ENCODE data around the gene HELZ. TPM values are rescaled to one million over a fixed set of nuclear protein-coding genes. Genes with fewer than 3 reads are reported as not detected.
"Not testable (repeated sequence)": the region's sequence is repeated elsewhere in the genome, so short reads cannot be mapped to it uniquely, and the experiment has no call there.

HELZ gene
- total RNA-seq, 2 donors from 2014 or later, result 51.4 to 74.7 TPM

GRCh38 chr17:67290711-67291291 lies 45.8 kb upstream of the HELZ start:
- Histone ChIP-seq H3K9me3 (ENCODE audit: control insufficient read depth, low read length) (no peaks in the 10 kb centered on the region), H3K4me1 (ENCODE audit: control insufficient read depth, insufficient read depth, low read length) (no peaks in the 10 kb centered on the region), H3K27ac (ENCODE audit: low read depth, low read length) (no peak overlapping the region), H3K27me3 (ENCODE audit: control insufficient read depth, insufficient read depth, low read length, poor library complexity, severe bottlenecking) (no peaks in the 10 kb centered on the region), H3K4me3 (ENCODE audit: low read length) (no peak overlapping the region), H3K36me3 (ENCODE audit: control insufficient read depth, insufficient read depth, low read length) (no peaks in the 10 kb centered on the region), H3K9ac (ENCODE audit: extremely low read depth, low read length, poor library complexity, severe bottlenecking) (no peak overlapping the region)
- no peaks in the 10 kb centered on the region for H3K36me3 Mint-ChIP-seq (ENCODE audit: low read depth)
- H3K4me3 Mint-ChIP-seq, result no peak overlapping the region
- TF ChIP-seq CTCF (conservative IDR thresholded peaks at IDR 0.05), result no peak
- DNase-seq, result peak; percentile 95
- H3K27me3 Mint-ChIP-seq (ENCODE audit: insufficient read depth), result no peaks in the 10 kb centered on the region
- peak overlapping the region; percentile 67 for H3K27ac Mint-ChIP-seq
- 78 to 92% methylated on average over 8 to 11 of the region's 11 CpGs for WGBS, 2 experiments (ENCODE audit: insufficient coverage in 1 of 2, insufficient read length in 1 of 2)
- H3K9me3 Mint-ChIP-seq, result peaks cover 11% of the 10 kb centered on the region
- peaks cover 19% of the 10 kb centered on the region for H3K4me1 Mint-ChIP-seq

- Histone ChIP-seq H3K9me3 (ENCODE audit: control insufficient read depth, low read length) (no peaks in the 10 kb centered on the region), H3K4me1 (ENCODE audit: control insufficient read depth, insufficient read depth, low read length) (no peaks in the 10 kb centered on the region), H3K4me3 (ENCODE audit: low read length) (no peak overlapping the region), H3K27me3 (ENCODE audit: control insufficient read depth, insufficient read depth, low read length, poor library complexity, severe bottlenecking) (no peaks in the 10 kb centered on the region), H3K36me3 (ENCODE audit: control insufficient read depth, insufficient read depth, low read length) (no peaks in the 10 kb centered on the region), H3K9ac (ENCODE audit: extremely low read depth, low read length, poor library complexity, severe bottlenecking) (no peak overlapping the region), H3K27ac (ENCODE audit: low read depth, low read length) (no peak overlapping the region)
- H3K36me3 Mint-ChIP-seq (ENCODE audit: low read depth), result no peaks in the 10 kb centered on the region
- H3K27ac Mint-ChIP-seq, result no peak overlapping the region
- no peaks in the 10 kb centered on the region for H3K27me3 Mint-ChIP-seq (ENCODE audit: insufficient read depth)
- 100% methylated on average over 2 of the region's 3 CpGs; no CpG with 5 or more reads in 1 of the 2 experiments for WGBS, 2 experiments (ENCODE audit: insufficient coverage in 1 of 2, insufficient read length in 1 of 2)
- DNase-seq, result no peak
- no peak overlapping the region for H3K4me3 Mint-ChIP-seq
- peaks cover 5% of the 10 kb centered on the region for H3K9me3 Mint-ChIP-seq
- H3K4me1 Mint-ChIP-seq, result peaks cover 19% of the 10 kb centered on the region
- TF ChIP-seq CTCF (conservative IDR thresholded peaks at IDR 0.05), result no peak
Measured at GRCh38 chr17:67290244-67290643, 45.2 kb upstream of the HELZ start.

- DNase-seq, result peak; percentile 74
- Histone ChIP-seq H3K9ac (ENCODE audit: extremely low read depth, low read length, poor library complexity, severe bottlenecking) (no peak overlapping the region), H3K27ac (ENCODE audit: low read depth, low read length) (no peak overlapping the region), H3K4me1 (ENCODE audit: control insufficient read depth, insufficient read depth, low read length) (no peaks in the 10 kb centered on the region), H3K27me3 (ENCODE audit: control insufficient read depth, insufficient read depth, low read length, poor library complexity, severe bottlenecking) (no peaks in the 10 kb centered on the region), H3K36me3 (ENCODE audit: control insufficient read depth, insufficient read depth, low read length) (no peaks in the 10 kb centered on the region), H3K9me3 (ENCODE audit: control insufficient read depth, low read length) (no peaks in the 10 kb centered on the region), H3K4me3 (ENCODE audit: low read length) (no peak overlapping the region)
- Mint-ChIP-seq H3K4me3 (no peak overlapping the region), H3K36me3 (ENCODE audit: low read depth) (no peaks in the 10 kb centered on the region), H3K27ac (peak overlapping the region; percentile 49), H3K27me3 (ENCODE audit: insufficient read depth) (no peaks in the 10 kb centered on the region), H3K4me1 (peaks cover 19% of the 10 kb centered on the region), H3K9me3 (peaks cover 4% of the 10 kb centered on the region)
- no peak for TF ChIP-seq CTCF (conservative IDR thresholded peaks at IDR 0.05)
- 82 to 85% methylated on average over 9 to 14 of the region's 14 CpGs for WGBS, 2 experiments (ENCODE audit: insufficient coverage in 1 of 2, insufficient read length in 1 of 2)
Measured at GRCh38 chr17:67289181-67289876, 44.3 kb upstream of the HELZ start.

GRCh38 chr17:67286826-67287225 lies 41.8 kb upstream of the HELZ start:
- DNase-seq; H3K9me3 ChIP-seq (ENCODE audit: control insufficient read depth, low read length); H3K9me3 Mint-ChIP-seq; H3K9ac ChIP-seq (ENCODE audit: extremely low read depth, low read length, poor library complexity, severe bottlenecking); H3K36me3 ChIP-seq (ENCODE audit: control insufficient read depth, insufficient read depth, low read length); H3K27ac ChIP-seq (ENCODE audit: low read depth, low read length); H3K4me3 Mint-ChIP-seq; H3K27me3 Mint-ChIP-seq (ENCODE audit: insufficient read depth); H3K27ac Mint-ChIP-seq; H3K4me1 ChIP-seq (ENCODE audit: control insufficient read depth, insufficient read depth, low read length); H3K36me3 Mint-ChIP-seq (ENCODE audit: low read depth); H3K4me3 ChIP-seq (ENCODE audit: low read length); H3K27me3 ChIP-seq (ENCODE audit: control insufficient read depth, insufficient read depth, low read length, poor library complexity, severe bottlenecking): not testable (repeated sequence)
- H3K4me1 Mint-ChIP-seq, result peaks cover 15% of the 10 kb centered on the region
- WGBS, 2 experiments (ENCODE audit: insufficient coverage in 1 of 2, insufficient read length in 1 of 2), result 78 to 80% methylated on average over 3 of the region's 3 CpGs

Data from endodermal cell (in vitro differentiated cells).